Spleen (tissue), 7 donors: ENCODE data around the gene VAV2.

ENCODE experiments used
- POLR2A ChIP-seq, 3 donors: fragments of 450-650 bp; IDR thresholded peaks; one replicate each; pipeline ENCODE4 v1.5.1; 2017; ENCODE audit warnings: antibody characterized with exemption in 3 of 3, mild to moderate bottlenecking in 1 of 3
- TF ChIP-seq, protein P1 (sequence below), 11 experiments: fragments of 200-600 bp in 7 of 11; fragments of 450-650 bp in 4 of 11; sonication (generic) in 4 of 11; IDR thresholded peaks in 8 of 11; conservative IDR thresholded peaks in 3 of 11; 1 replicate in 7 of 11; 2 replicates in 4 of 11; pipeline versions ENCODE4 v1.4.0 to v1.8.0; 2016 to 2021; ENCODE audit warnings: antibody characterized with exemption in 11 of 11, inconsistent platforms in 4 of 11, mild to moderate bottlenecking in 1 of 11
- donor health status: DM: no; HTN: no; CAD: no; lungs with moderate emphysema.
- donor health status: DM: no; HTN: no; CAD: no.
- donor health status: DM: no; HTN: no; CAD: no.

DNA sequence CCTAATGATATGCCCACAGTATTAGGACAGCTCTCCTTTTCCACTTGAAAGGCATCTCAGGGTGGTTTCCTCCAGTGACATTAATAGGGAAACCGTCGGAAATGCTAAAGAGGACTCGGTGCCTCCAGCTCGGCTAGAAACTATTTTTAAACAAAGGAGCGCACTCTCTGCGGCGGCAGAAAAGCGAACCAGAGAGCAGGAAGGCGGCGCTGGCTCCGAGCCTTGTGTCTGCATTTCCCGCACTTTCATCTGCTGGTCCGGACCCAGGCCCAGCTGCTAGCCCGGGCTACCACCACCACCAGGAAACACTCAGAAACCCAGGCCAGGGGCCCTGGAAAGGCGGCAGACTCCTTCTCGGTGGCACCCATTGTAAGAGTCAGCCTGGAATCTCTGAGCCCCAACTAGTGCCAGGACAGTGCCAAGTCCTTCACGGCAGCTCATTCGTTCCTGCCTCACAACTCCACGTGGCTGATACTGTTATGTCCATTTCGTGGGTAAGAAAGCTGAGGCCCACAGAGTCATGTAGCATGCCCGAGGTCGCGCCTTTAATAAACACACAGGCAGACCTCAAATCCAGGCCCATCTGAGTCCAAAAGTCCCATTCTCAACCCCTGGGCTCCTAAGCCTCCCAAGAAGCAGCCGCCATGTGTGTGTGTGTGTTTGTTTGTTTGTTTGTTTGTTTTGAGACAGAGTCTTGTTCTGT, 73.9 kb downstream of the VAV2 start:
- TF ChIP-seq, protein P1, sequence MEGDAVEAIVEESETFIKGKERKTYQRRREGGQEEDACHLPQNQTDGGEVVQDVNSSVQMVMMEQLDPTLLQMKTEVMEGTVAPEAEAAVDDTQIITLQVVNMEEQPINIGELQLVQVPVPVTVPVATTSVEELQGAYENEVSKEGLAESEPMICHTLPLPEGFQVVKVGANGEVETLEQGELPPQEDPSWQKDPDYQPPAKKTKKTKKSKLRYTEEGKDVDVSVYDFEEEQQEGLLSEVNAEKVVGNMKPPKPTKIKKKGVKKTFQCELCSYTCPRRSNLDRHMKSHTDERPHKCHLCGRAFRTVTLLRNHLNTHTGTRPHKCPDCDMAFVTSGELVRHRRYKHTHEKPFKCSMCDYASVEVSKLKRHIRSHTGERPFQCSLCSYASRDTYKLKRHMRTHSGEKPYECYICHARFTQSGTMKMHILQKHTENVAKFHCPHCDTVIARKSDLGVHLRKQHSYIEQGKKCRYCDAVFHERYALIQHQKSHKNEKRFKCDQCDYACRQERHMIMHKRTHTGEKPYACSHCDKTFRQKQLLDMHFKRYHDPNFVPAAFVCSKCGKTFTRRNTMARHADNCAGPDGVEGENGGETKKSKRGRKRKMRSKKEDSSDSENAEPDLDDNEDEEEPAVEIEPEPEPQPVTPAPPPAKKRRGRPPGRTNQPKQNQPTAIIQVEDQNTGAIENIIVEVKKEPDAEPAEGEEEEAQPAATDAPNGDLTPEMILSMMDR (IDR thresholded peaks at IDR 0.05 in 8 of 11, conservative IDR thresholded peaks at IDR 0.05 in 3 of 11) = no peak
- TF ChIP-seq POLR2A (IDR thresholded peaks at IDR 0.05) = no peak
